Glutamatergic neuron (in vitro differentiated cells): Measurements from ENCODE around the gene GSE1. TPM values are rescaled to one million over a fixed set of nuclear protein-coding genes. Genes with fewer than 3 reads are reported as not detected.

Experiments used
- DNase-seq: peaks from one replicate; pipeline ENCODE4 v3.0.0; 2022
- H3K27ac Mint-ChIP-seq: one replicate; pipeline ENCODE4 v1.8.0; 2020; ENCODE audit warnings: mild to moderate bottlenecking, mixed read lengths, inconsistent platforms; ENCODE audit not compliant: unreplicated experiment
- H3K27me3 Mint-ChIP-seq: one replicate; pipeline ENCODE4 v1.8.0; 2020; ENCODE audit warnings: mild to moderate bottlenecking, moderate library complexity, mixed read lengths, inconsistent platforms; ENCODE audit not compliant: unreplicated experiment
- H3K36me3 Mint-ChIP-seq: one replicate; pipeline ENCODE4 v1.8.0; 2020; ENCODE audit warnings: mild to moderate bottlenecking, mixed read lengths, inconsistent platforms; ENCODE audit not compliant: unreplicated experiment
- H3K4me1 Mint-ChIP-seq: one replicate; pipeline ENCODE4 v1.8.0; 2020; ENCODE audit warnings: mild to moderate bottlenecking, low read depth, mixed read lengths, inconsistent platforms; ENCODE audit not compliant: unreplicated experiment
- H3K4me3 Mint-ChIP-seq: one replicate; pipeline ENCODE4 v1.8.0; 2020; ENCODE audit warnings: mild to moderate bottlenecking, mixed read lengths, inconsistent platforms; ENCODE audit not compliant: unreplicated experiment
- H3K9me3 Mint-ChIP-seq: one replicate; pipeline ENCODE4 v1.8.0; 2020; ENCODE audit warnings: mild to moderate bottlenecking, moderate library complexity, mixed read lengths, inconsistent platforms; ENCODE audit not compliant: unreplicated experiment
- total RNA-seq: library from RNA; stranded (reverse); fragmentation: NEBNext Ultra II Directional; extraction: Animal tissue kit (Norgen Biotek cat#: 25700); gene quantifications from one replicate; pipeline ENCODE4 v1.2.1, GENCODE V29; 2021; ENCODE audit not compliant: unreplicated experiment
- TF ChIP-seq, protein P1 (sequence below): fragments of 200-600 bp; sonication (generic); IDR thresholded peaks from one replicate; pipeline ENCODE4 v1.5.0; 2021; ENCODE audit not compliant: partially characterized antibody, unreplicated experiment

The GSE1 gene
- total RNA-seq, 1 donor from 2014 or later: 473 TPM

DNA sequence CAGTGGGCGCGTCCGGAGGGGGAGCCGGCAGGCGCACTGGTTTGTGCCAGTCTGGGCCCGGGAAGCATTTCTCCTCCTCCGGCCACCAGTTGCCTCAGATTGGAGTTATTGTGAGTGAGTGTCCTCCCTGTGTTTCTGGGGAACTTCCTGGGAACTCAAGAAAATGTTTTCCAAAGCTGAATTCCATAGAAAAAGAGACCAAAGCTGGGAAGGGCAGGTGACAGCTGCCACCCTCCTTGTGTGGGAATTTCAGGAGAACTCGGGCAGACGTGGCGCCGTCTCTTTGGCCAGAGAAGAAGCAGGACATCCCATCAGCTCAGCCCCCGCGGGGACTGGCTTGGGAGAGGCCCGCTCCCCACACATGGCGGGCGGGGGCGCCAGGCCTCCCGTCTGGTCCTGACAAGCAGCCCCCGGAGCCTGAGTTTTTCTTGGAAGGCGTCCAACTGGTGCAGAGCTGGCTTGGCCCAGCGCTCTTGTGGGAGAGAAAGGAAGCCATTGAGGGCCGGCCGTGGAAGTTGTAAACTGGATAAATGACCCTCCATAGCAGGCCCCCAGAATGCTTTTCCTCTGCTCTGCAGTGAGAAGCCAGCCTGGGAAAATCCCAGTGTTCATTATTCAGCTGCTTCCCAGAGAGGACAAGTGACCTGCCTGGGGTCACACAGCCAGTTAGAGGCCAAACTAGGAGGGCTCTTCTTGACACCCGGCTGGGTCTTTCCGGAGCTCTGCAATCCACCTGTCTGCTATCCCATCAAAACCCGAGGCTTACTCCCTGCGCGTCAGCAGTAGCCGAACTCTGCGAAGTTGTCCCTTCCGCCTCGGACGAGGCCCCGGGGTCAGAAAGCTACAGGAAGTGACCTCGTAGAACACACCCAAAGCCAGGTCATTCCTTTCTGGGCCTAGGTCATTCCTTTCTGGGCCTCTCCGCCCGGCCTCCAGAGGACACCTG, 39.2 kb upstream of the GSE1 start:
- Mint-ChIP-seq H3K36me3 (no peaks in the 10 kb centered on the region), H3K27ac (peak overlapping the region; percentile 62), H3K9me3 (peaks cover 51% of the 10 kb centered on the region), H3K27me3 (peaks cover 36% of the 10 kb centered on the region), H3K4me3 (peak overlapping the region; percentile 59), H3K4me1 (peaks cover 76% of the 10 kb centered on the region)
- TF ChIP-seq, protein P1, sequence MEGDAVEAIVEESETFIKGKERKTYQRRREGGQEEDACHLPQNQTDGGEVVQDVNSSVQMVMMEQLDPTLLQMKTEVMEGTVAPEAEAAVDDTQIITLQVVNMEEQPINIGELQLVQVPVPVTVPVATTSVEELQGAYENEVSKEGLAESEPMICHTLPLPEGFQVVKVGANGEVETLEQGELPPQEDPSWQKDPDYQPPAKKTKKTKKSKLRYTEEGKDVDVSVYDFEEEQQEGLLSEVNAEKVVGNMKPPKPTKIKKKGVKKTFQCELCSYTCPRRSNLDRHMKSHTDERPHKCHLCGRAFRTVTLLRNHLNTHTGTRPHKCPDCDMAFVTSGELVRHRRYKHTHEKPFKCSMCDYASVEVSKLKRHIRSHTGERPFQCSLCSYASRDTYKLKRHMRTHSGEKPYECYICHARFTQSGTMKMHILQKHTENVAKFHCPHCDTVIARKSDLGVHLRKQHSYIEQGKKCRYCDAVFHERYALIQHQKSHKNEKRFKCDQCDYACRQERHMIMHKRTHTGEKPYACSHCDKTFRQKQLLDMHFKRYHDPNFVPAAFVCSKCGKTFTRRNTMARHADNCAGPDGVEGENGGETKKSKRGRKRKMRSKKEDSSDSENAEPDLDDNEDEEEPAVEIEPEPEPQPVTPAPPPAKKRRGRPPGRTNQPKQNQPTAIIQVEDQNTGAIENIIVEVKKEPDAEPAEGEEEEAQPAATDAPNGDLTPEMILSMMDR: no peak
- DNase-seq: no peak

DNA sequence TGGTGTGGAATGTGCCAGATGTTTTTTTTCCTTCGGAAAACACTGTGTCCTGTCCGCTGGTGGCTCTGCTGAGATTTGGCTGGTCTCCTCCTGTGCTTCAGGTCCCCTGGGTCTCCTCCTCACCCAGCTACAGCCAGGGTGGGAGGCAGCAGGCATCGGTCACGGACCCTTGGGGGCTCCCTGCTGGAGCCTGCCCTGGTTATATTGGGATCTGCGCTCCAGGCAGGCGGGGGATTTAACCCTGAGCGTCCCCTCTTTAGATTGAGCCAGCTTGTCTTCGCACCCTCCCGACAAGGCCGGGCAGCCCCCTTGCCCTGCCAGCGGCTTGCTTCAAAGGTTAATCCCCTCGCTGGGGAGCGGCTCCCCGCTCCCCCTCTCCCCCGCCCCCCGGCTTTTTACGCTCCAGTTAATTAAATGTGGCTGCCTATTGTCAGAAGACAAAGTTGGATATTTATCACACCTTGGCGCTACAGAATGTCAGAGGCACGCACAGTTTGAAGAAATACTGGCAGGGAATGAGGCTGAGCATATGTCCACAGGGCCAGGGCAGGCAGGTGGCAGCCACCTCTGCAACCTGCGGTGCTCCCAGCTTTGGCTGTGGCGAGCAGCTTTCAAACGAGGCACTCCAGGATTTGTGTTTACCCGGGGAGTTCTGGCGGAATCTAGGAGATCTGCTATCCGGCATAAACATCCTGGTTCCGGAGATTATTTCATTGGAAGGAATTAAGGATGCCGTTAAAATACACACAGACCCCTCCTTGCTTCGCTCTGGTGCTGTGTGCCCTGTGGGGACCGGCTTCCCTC, 38.2 kb upstream of the GSE1 start:
- peaks cover 48% of the 10 kb centered on the region for H3K9me3 Mint-ChIP-seq
- H3K27me3 Mint-ChIP-seq: peaks cover 30% of the 10 kb centered on the region
- peak overlapping the region; percentile 80 for H3K4me3 Mint-ChIP-seq
- TF ChIP-seq, protein P1: no peak
- H3K27ac Mint-ChIP-seq: peak overlapping the region; percentile 65
- H3K4me1 Mint-ChIP-seq: peaks cover 76% of the 10 kb centered on the region
- H3K36me3 Mint-ChIP-seq: no peaks in the 10 kb centered on the region
- DNase-seq: no peak

DNA sequence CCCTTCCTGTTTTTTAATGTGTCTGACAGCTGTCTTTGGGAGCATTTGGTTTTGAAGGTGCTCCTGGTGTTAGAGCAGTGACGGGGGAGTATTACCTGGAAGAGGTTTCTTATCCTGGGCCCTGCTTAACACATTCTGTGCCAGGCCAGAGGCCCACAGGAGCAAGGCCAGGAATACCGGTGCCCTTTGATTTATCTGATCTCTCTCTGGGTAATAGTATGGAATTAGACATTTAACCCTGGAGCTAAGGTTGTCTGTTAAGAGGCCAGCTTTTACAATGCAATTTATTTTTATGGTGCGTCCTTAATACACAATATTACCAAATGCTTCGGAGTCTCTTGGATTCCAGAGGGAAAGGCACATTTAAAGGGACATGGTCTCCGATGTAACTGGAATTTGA, 37.2 kb upstream of the GSE1 start:
- TF ChIP-seq, protein P1: no peak
- DNase-seq: no peak
- H3K27me3 Mint-ChIP-seq: peaks cover 27% of the 10 kb centered on the region
- no peaks in the 10 kb centered on the region for H3K36me3 Mint-ChIP-seq
- H3K9me3 Mint-ChIP-seq: peaks cover 47% of the 10 kb centered on the region
- H3K27ac Mint-ChIP-seq: peak overlapping the region; percentile 65
- peaks cover 75% of the 10 kb centered on the region for H3K4me1 Mint-ChIP-seq
- peak overlapping the region; percentile 80 for H3K4me3 Mint-ChIP-seq

DNA sequence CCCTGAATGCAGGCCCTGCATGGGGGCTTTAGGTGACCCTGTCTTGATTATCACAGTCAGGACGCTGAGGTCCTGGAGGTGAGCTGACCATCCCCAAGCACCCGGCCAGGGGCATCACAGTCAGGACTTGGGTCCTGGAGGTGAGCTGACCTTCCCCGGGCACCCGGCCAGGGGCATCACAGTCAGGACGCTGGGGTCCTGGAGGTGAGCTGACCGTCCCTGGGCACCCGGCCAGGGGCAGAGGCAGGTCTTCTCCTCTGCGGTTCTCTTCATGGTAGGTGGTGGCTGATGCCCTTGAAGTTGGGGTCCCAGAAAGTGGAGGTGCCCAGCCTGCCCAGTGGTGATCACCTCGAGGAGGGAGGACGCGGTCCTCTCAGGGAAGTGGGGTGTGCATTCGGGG, 36.2 kb upstream of the GSE1 start:
- Mint-ChIP-seq H3K4me1 (peaks cover 76% of the 10 kb centered on the region), H3K27ac (no peak overlapping the region)

More for the DNA sequence above, 36.2 kb upstream of the GSE1 start:
- Mint-ChIP-seq H3K36me3 (no peaks in the 10 kb centered on the region), H3K9me3 (peaks cover 43% of the 10 kb centered on the region), H3K4me3 (no peak overlapping the region), H3K27me3 (peaks cover 28% of the 10 kb centered on the region)
- TF ChIP-seq, protein P1: no peak
- DNase-seq: no peak
